Upper lobe of left lung (tissue), 6 donors: ENCODE data around the gene FIBCD1. TPM values are rescaled to one million over a fixed set of nuclear protein-coding genes. Genes with fewer than 3 reads are reported as not detected.

Source experiments
- ATAC-seq, 2 donors: fragments of 200-7000 bp; cut with Tn5 transposase; one replicate each; pipeline ENCODE4 v1.9.1; 2022; ENCODE audit warnings: mild to moderate bottlenecking in 2 of 2, moderate library complexity in 2 of 2; ENCODE audit not compliant: low FRiP score in 2 of 2
- DNase-seq, 2 donors: peaks; one replicate each; pipeline ENCODE4 v3.0.0-alpha.2; 2019 to 2020
- H3K27ac ChIP-seq, 4 donors: fragments of 200-600 bp; sonication (generic); one replicate each; pipeline ENCODE4 v1.5.1; 2016 to 2019
- H3K27me3 ChIP-seq, 4 donors: fragments of 200-600 bp; sonication (generic); one replicate each; pipeline ENCODE4 v1.5.1; 2017 to 2019
- H3K36me3 ChIP-seq, 4 donors: fragments of 200-600 bp; sonication (generic); one replicate each; pipeline ENCODE4 v1.5.1; 2016 to 2019
- H3K4me1 ChIP-seq, 4 donors: fragments of 200-600 bp; sonication (generic); one replicate each; pipeline ENCODE4 v1.5.1; 2018 to 2019
- H3K4me3 ChIP-seq, 4 donors: fragments of 200-600 bp; sonication (generic); one replicate each; pipeline ENCODE4 v1.5.1; 2017 to 2019; ENCODE audit warnings: mild to moderate bottlenecking in 2 of 4, moderate library complexity in 1 of 4
- H3K9me3 ChIP-seq, 4 donors: fragments of 200-600 bp; sonication (generic); one replicate each; pipeline ENCODE4 v1.5.1; 2018 to 2019
- EP300 ChIP-seq, 4 donors: sonication (generic); formaldehyde crosslinking; IDR thresholded peaks; one replicate each; pipeline ENCODE4 v1.5.1; 2017; ENCODE audit warnings: antibody characterized with exemption in 4 of 4, control low read depth in 2 of 4
- POLR2A ChIP-seq, 4 donors: fragments of 450-650 bp; IDR thresholded peaks; one replicate each; pipeline ENCODE4 v1.5.1; 2016 to 2017; ENCODE audit warnings: antibody characterized with exemption in 4 of 4, mild to moderate bottlenecking in 2 of 4
- POLR2AphosphoS5 ChIP-seq, 2 donors: sonication (generic); formaldehyde crosslinking; IDR thresholded peaks; one replicate each; pipeline ENCODE4 v1.5.1; 2017; ENCODE audit warnings: antibody characterized with exemption in 2 of 2
- WGBS, 2 donors: methylation state at CpG; one replicate each; pipeline ENCODE4 v1.1.5; 2017 to 2018; 5-methylcytosine and 5-hydroxymethylcytosine counted together
- total RNA-seq, 6 donors: library from RNA; depleted of rRNA in 4 of 6; stranded (reverse); fragments of >200 nt in 4 of 6; gene quantifications; one replicate each; pipeline versions ENCODE4 v1.1.0 to v1.2.1, GENCODE V29; 2016 to 2021
- TF ChIP-seq, protein P1 (sequence below), 6 experiments: fragments of 450-650 bp in 4 of 6; fragments of 200-600 bp in 2 of 6; sonication (generic) in 2 of 6; IDR thresholded peaks; one replicate each; pipeline ENCODE4 v1.5.1; 2016 to 2019; ENCODE audit warnings: antibody characterized with exemption in 6 of 6
- donor health status: DM: no; HTN: no; CAD: no; lungs with moderate emphysema.
- donor health status: DM: no; HTN: yes; CAD: no; lungs with severe emphysema.

FIBCD1 gene
- total RNA-seq, 6 donors from 2014 or later: 0.30 to 15.8 (median 4.1) TPM

DNA sequence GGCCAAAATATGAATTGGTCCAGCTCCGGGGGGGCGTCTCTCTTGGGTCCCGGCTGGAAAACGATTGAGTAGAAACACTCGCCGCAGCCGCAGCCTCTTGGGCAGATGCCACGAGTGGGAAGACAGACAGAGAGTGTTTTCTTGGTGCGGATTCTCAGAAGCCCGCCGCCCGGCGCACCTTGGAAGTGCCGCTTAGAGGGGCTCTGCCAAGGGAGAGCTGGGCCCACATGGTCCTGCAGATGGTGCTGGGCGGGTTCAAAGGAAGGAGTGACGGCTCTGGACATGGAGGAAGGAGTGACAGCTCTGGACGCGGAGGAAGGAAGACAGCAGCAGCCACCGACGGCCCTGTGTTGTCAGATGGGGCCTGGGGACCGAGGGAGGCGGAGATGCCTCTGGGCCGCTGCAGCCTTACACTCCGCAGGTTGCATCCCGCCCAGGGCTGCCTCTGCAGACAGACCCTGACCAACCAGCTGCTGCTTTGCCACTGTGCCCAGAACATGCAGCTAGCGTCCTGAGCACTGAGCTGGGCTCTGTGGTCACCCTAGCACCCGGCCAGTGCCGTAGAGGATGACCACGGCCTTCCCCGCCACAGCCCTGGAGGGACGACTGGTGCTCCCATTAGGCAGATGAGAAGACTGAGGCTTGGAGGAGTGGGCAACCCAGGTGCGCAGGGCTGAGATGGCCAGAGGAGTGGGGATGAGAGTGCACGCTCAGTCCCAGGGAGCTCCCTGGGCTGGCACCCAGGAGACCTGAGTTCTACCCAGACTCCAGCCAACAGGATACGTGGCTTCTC, 21.7 kb downstream of the FIBCD1 start:
- H3K9me3 ChIP-seq: no peaks in the 10 kb centered on the region
- no peaks in the 10 kb centered on the region for H3K27me3 ChIP-seq
- no peaks in the 10 kb centered on the region for H3K4me1 ChIP-seq
- no peak for TF ChIP-seq POLR2A (IDR thresholded peaks at IDR 0.05)
- no peak for TF ChIP-seq EP300 (IDR thresholded peaks at IDR 0.05)
- TF ChIP-seq POLR2AphosphoS5 (IDR thresholded peaks at IDR 0.05): no peak
- TF ChIP-seq, protein P1, sequence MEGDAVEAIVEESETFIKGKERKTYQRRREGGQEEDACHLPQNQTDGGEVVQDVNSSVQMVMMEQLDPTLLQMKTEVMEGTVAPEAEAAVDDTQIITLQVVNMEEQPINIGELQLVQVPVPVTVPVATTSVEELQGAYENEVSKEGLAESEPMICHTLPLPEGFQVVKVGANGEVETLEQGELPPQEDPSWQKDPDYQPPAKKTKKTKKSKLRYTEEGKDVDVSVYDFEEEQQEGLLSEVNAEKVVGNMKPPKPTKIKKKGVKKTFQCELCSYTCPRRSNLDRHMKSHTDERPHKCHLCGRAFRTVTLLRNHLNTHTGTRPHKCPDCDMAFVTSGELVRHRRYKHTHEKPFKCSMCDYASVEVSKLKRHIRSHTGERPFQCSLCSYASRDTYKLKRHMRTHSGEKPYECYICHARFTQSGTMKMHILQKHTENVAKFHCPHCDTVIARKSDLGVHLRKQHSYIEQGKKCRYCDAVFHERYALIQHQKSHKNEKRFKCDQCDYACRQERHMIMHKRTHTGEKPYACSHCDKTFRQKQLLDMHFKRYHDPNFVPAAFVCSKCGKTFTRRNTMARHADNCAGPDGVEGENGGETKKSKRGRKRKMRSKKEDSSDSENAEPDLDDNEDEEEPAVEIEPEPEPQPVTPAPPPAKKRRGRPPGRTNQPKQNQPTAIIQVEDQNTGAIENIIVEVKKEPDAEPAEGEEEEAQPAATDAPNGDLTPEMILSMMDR (IDR thresholded peaks at IDR 0.05): no peak
- WGBS, 2 donors: 75 to 80% methylated on average over 23 to 33 of the region's 34 CpGs
- H3K36me3 ChIP-seq: no peaks in the 10 kb centered on the region
- ATAC-seq: no peak
- DNase-seq: peak in 1 of 2 donors; percentile 79
- no peak overlapping the region for H3K27ac ChIP-seq
- no peak overlapping the region for H3K4me3 ChIP-seq

DNA sequence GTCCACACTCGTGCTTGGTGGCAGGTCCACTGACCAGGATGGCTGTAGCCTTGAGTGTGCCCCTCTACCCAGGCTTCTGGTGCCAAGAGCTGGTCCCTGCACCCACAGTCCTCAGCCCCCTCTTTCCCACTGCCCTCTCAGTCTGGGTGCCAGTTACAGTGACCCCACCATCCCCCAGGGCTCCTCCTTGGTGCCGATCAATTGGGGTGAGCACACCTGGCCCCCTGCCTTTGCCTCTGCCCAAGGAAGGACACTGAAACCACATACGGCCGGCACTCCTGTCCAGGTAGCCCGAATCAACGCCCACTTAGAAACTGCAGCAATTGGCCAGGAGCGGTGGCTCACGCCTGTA, 24.0 kb downstream of the FIBCD1 start:
- ATAC-seq: no peak
- DNase-seq: no peak
- H3K4me3 ChIP-seq: no peak overlapping the region
- no peak for TF ChIP-seq POLR2AphosphoS5 (IDR thresholded peaks at IDR 0.05)
- TF ChIP-seq POLR2A (IDR thresholded peaks at IDR 0.05): no peak
- TF ChIP-seq, protein P1 (IDR thresholded peaks at IDR 0.05): no peak
- no peak for TF ChIP-seq EP300 (IDR thresholded peaks at IDR 0.05)
- H3K9me3 ChIP-seq: no peaks in the 10 kb centered on the region
- 82% methylated on average over 7 to 8 of the region's 8 CpGs for WGBS, 2 donors
- no peaks in the 10 kb centered on the region for H3K36me3 ChIP-seq
- no peaks in the 10 kb centered on the region for H3K4me1 ChIP-seq
- H3K27me3 ChIP-seq: no peaks in the 10 kb centered on the region
- no peak overlapping the region for H3K27ac ChIP-seq

DNA sequence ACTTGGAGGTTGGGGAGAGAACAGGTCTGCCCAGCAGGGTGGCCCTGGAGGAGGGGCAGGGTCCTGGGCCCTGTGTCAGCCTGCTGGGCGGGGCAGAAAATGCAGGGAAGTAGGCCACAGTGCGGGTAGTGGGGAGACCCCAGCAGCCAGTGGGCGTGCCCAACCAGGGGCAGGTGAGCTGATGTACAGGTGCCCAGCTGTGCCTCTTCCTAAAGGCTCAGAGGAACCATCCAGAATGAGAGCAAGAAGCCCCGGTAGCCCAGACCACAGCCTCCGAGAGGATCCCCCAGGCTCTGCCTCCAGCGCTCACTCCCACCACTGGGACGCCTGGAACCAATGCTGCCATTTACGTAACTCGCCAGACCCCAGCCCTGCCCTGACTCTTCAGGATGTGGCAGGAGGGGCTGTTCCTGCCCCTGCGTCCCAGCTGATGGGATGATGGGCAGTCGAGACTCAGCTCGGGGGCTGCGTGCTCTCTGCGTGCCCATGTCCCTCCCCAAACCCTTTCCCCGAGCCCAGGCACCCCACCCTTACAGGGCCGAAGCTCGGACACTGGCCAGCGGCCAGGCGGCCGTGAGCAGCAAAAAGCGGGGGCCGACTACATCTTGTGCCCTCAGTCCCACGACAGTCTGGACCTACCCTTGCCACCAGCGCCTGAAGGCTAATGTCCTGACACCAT, 24.5 kb downstream of the FIBCD1 start:
- WGBS, 2 donors: 70 to 100% methylated on average over 2 to 21 of the region's 24 CpGs

DNA sequence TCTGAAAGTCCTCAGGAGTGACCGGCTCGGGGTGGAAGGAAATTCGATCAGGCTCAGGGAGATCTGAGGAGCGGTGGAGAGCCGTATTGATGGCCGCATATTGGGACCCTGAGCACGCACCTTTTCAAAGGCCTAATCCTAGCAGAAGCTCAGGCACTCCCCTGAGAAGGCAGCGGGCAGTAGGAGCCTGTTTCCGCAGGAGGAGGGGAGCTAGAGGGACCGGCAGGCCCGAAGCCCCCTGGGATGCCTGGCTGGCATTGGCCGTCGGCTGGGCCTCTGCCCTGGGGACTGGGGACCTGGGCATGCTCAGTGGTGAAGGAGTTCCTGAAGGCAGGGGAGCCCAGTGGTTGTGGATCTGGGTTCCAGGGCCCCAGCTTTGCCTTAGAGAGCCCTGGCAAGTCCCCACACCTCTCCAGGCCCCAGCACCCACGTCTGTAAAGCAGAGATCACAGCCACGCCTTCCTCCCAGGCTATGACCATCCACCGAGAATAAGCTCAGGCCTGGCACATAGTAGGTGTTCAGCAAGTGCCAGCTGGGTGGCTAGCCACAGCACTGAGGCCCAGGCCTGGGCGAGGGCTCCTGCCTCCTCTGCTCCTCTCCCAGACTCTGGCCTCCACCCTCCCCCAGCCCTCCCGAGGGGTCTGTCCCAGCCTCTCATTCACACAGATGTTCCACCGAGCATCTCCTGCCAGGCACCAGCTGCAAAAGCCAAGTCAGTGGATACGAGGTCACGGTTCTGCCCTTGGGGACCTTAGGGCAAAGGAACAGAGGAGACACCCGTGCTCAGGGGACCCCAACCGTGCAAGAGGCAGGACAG, 25.2 kb downstream of the FIBCD1 start:
- Histone ChIP-seq H3K27ac (no peak overlapping the region), H3K4me3 (no peak overlapping the region), H3K36me3 (no peaks in the 10 kb centered on the region), H3K4me1 (no peaks in the 10 kb centered on the region), H3K9me3 (no peaks in the 10 kb centered on the region), H3K27me3 (no peaks in the 10 kb centered on the region)
- TF ChIP-seq POLR2A (IDR thresholded peaks at IDR 0.05): no peak
- no peak for TF ChIP-seq EP300 (IDR thresholded peaks at IDR 0.05)
- no peak for TF ChIP-seq POLR2AphosphoS5 (IDR thresholded peaks at IDR 0.05)
- TF ChIP-seq, protein P1 (IDR thresholded peaks at IDR 0.05): no peak
- ATAC-seq: no peak
- 62 to 70% methylated on average over 20 to 23 of the region's 23 CpGs for WGBS, 2 donors
- peak in 1 of 2 donors; percentile 52 for DNase-seq

More for the DNA sequence above, 24.5 kb downstream of the FIBCD1 start:
- H3K9me3 ChIP-seq: no peaks in the 10 kb centered on the region
- H3K4me1 ChIP-seq: no peaks in the 10 kb centered on the region
- peak in 1 of 2 donors; percentile 72 for DNase-seq
- no peak overlapping the region for H3K27ac ChIP-seq
- H3K4me3 ChIP-seq: no peak overlapping the region
- ATAC-seq: peak in 1 of 2 donors; percentile 21
- H3K27me3 ChIP-seq: no peaks in the 10 kb centered on the region
- H3K36me3 ChIP-seq: no peaks in the 10 kb centered on the region
- TF ChIP-seq, protein P1 (IDR thresholded peaks at IDR 0.05): no peak
- TF ChIP-seq EP300 (IDR thresholded peaks at IDR 0.05) (no peak), POLR2A (IDR thresholded peaks at IDR 0.05) (no peak), POLR2AphosphoS5 (IDR thresholded peaks at IDR 0.05) (no peak)
